NCI-H2081 (cell line): ENCODE measurements around the gene TNFAIP3.

ENCODE experiments used
- DNase-seq, 2 experiments: peaks; one replicate each; lab custom pipeline; 2025; lab: John Stamatoyannopoulos, UW

TNFAIP3 gene

DNA sequence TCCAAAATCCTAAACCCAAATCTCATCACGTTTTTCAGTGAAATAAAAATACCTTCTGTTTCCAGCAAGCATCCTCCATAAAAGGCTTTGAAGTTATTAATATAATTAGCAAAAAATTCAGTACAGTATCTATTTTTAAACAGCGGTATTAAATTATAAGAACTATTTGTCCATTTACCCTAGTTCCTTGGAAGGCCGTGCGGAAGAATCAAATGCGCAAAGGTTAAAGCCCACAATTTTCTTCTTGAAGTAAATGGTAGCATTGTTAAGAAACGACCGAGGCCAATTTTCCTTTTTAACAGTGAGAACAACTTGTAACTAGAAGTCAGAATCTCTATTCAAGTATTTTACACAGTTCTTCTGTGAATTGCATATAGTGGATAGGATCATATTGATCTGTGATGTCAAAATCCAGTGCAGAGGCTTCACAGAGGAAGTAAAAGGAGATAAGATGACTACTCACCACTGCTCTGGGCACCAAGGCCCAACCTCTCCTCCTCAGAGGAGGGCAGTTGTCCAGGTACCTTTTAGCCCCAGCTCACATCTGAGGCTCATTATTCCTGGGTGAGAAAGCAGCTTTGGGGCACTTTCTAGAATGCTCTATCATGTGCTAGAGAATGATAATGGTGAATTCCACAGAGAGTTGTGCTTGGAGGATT, 36.3 kb downstream of the TNFAIP3 start:
- DNase-seq: no peak

GRCh38 chr6:137903933-137904821, 37.1 kb downstream of the TNFAIP3 start:
- no peak for DNase-seq

- DNase-seq: no peak
These were observed 38.0 kb downstream of the TNFAIP3 start for GRCh38 chr6:137904822-137905617.

DNA sequence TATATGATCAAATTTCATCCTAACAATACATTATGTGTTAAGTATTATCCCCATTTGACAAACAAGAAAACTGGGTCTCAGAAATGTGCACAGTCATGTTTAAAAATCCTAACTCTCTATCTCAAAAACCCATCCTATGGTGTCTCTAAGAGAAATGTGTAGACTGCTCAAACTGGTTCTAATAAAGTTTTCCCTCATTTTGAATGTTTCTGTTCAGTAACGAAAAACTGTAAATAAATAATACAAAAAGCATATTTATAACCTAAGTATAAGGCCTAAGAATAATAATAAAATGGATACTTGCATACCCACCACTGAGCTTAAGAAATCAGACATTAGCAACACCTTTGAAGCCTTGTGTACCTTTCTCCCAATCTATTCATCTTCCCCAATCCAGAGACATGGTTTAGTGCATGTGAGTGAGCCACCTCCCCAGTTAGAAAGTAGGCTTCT, 39.0 kb downstream of the TNFAIP3 start:
- no peak for DNase-seq

DNA sequence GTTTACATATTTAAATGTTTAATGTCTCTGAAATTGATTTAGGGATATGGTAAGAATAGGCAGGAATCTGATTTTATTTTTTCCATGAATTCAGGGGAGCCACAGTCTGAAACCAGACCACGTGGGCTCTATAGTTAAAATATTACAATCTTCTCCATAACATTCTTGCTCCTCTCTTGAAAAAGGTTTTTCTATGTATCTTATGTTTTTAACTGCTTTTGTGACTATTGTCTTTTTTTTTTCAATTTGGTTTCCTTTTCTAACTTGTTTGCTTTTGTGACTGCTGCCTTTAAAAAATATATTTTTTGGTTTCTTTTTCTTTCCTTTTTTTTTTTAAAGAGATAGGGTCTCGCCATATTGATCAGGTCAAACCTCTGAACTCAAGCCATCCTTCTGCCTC, 40.1 kb downstream of the TNFAIP3 start:
- DNase-seq: no peak

- no peak for DNase-seq
These were observed 42.5 kb downstream of the TNFAIP3 start for GRCh38 chr6:137909533-137909932.

GRCh38 chr6:137910424-137910834, 43.4 kb downstream of the TNFAIP3 start:
- no peak for DNase-seq

- DNase-seq: no peak
These were observed 43.9 kb downstream of the TNFAIP3 start for GRCh38 chr6:137910843-137911456.

DNA sequence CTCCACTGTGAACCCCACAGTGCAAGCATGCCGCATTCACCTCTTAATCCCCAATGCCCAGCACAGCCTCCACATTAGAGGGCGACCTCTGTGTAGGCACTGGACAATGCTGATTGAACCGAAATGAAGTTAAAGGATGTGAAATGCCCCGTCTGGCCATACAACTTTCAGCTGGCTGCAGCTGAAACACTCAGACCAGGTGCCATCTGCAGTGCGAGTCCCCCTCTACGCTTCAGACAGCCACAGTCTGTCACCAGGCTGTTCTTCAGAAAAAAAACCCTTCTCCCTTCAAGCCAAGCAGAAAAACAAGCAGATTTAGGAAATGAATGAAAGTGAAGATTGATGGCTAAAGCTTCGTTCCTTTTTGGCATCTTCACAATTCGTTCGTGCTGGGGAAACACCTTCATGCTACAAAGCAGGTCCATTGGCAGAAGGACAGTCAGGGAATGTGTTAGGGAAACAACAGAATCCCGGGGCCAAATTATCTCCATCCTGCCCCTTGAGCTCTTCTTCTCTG, 44.7 kb downstream of the TNFAIP3 start:
- DNase-seq: no peak

DNA sequence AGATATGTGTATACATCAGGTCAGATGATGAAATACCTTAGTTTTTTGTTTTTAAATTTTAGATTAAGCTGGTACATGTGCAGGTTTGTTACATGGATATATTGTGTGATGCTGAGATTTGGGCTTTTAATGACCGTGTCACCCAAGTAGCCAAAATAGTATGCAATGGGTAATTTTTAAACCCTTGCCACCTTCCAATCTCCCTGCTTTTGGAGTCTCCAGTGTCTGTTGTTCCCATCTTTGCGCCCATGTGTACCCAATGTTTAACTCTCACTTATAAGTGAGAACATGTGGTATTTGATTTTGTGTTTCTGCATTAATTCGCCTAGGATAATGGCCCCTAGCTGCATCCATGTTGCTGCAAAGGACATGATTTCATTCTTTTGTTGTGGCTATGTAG, 45.8 kb downstream of the TNFAIP3 start:
- DNase-seq: no peak

DNA sequence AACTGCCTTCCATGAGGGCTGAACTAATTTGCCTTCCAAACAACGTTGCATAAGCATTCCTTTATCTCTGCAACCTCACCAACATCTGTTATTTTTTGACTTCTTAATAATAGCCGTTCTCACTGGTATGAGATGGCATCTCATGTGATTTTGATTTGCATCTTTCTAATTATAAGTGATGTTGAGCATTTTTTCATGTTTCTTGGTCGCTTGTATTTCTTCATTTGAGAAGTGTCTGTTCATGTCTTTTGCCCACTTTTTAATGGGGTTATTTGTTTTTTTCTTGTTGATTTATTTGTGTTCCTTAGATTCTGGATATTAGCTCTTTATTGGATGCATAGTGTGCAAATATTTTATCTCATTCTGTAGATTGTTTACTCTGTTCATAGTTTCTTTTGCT, 46.4 kb downstream of the TNFAIP3 start:
- no peak for DNase-seq

- no peak for DNase-seq
These were observed 47.0 kb downstream of the TNFAIP3 start for GRCh38 chr6:137913996-137914529.

DNA sequence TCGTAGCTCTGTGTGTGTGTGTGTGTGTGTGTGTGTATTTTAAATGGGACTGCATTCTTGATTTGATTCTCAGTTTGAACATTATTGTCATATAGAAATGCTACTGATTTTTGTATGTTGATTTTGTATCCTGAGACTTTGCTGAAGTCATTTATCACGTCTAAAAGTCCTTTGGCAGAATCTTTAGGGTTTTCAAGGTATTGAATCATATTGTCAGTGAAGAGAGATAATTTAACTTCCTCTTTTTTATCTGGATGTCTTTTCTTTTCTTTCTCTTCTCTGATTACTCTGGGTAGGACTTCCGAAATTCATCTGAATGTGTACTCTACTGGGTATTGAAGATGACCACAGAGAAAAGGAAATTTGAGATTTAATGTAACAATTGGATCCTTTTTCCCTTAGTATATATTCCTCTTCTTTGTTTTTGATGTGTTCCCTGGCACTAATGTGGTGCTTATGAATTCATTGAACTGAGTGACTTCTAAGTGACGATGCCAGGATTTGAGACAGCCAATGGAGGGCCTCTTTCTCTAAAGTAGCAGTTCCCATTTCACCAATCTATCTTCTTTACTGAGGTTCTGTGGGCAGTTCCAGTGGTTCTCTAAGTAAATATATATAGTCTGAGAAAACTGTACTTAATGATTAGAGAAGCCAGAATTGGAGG, 47.6 kb downstream of the TNFAIP3 start:
- DNase-seq: no peak

GRCh38 chr6:137915790-137916189, 48.7 kb downstream of the TNFAIP3 start:
- no peak for DNase-seq

GRCh38 chr6:137917551-137918325, 50.7 kb downstream of the TNFAIP3 start:
- DNase-seq: no peak

GRCh38 chr6:137919502-137919823, 52.4 kb downstream of the TNFAIP3 start:
- DNase-seq: no peak

DNA sequence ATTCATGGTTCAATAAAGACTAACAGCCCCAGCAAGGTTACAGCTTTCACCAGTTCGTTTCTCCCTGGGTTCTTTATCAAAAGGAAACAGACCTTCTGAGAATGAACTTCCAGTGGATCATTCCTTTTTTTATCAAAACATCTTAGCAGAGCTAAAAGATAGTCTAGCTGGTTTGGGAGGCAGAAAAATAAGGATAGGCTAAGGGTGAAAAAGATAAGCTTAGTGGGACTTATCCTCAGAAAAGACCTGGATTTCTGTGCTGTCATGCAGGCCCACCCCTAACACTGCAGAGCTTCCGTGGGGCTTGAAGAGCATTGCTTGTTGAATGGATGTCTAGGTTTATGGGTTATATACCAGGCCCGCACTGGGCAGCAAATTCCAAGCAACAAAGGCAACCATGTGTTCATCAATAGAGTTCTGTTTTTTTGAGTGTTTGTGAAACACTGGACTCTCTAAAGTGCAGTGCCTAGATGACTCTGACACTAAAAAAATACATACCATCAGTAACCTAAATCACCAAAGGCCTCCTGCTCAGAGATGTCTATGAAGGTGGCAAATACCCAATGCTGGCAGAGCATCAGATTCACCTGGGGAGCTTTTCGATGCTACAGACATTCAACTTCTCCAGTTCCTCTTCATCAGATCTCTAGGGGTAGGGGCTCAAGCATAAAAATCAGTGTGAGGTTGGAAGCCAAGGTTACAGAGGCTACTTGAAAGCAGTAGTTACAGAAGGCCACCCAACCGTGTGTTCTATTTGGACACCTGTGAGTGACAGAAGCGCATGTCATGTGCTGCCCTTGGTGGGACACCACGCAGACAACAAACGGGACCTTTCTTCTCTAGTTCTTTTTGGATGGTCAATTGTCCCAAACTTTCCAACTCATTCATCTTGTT, 53.0 kb downstream of the TNFAIP3 start:
- DNase-seq: no peak

DNA sequence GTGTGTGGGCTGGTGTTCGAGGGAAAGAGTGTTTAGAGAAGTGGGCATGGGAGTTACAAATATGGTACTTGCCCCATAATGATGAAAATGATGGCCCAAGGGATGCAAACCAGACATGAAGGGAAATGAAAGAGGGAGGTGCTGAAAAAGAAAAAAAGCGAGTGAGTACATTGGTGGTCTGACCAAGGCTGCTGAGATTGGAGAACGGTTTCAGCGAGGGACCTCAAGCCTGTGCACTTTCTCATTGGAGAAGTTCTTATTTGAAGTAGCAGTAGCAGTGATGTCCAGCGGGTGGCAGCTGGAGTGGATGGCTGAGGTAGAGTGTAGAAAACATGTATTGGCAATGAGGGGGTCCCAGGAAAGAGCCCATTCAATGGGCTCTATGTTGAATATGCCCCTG, 54.8 kb downstream of the TNFAIP3 start:
- no peak for DNase-seq
